Hepatic stellate cell (primary cell): Measurements from ENCODE around the gene ENHO.

ENCODE experiments used
- DNase-seq: peaks from one replicate; pipeline ENCODE4 v3.0.0; 2011; ENCODE audit warnings: low spot score

The ENHO gene

DNA sequence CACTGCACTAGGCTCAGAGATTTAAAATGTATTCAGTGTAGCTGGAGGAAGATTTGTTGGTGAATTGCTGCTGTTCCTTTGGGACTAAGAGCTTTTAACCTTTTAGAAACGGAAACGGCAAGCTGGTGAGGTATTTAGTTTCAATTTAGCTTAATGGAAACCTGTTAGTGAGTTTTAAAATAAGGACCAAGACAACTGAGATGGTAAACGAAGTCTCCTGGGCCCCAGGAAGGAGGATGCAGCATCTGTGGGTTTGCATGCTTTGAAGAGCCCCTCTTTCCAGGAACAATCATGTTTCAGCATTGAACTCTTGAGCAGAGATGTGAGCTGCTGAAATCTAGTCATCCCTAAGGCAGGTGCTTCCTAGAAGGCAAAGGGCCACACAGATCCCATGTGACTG, 47.7 kb downstream of the ENHO start:
- DNase-seq = no peak
